AG04449 (cell line): ENCODE results near the gene VAPB.

ENCODE experiments used
- CTCF ChIA-PET: fragments of 350-600 bp; formaldehyde crosslinking; extraction: SDS; loops from one replicate; lab custom pipeline; 2021; ENCODE audit warnings: antibody characterized with exemption; lab: Yijun Ruan, JAX
- POLR2A ChIA-PET: fragments of 400-600, 350-600 bp; formaldehyde crosslinking; extraction: SDS; loops from one replicate; lab custom pipeline; 2020; ENCODE audit warnings: antibody characterized with exemption, inconsistent platforms; lab: Yijun Ruan, JAX
- DNase-seq: peaks from one replicate; pipeline ENCODE4 v3.0.0-alpha.2; 2010; ENCODE audit warnings: low read depth, low spot score
- H3K4me3 ChIP-seq: 2 replicates; pipeline ENCODE4 v1.5.1; 2011; ENCODE audit warnings: low read depth, mild to moderate bottlenecking, control low read depth, low read length
- CTCF ChIP-seq: IDR thresholded peaks from one replicate; pipeline ENCODE4 v1.5.1; 2011; ENCODE audit warnings: mild to moderate bottlenecking, moderate library complexity, low read length, control low read depth, inconsistent platforms; ENCODE audit not compliant: insufficient read depth; ENCODE audit errors: missing control alignments

The VAPB gene

DNA sequence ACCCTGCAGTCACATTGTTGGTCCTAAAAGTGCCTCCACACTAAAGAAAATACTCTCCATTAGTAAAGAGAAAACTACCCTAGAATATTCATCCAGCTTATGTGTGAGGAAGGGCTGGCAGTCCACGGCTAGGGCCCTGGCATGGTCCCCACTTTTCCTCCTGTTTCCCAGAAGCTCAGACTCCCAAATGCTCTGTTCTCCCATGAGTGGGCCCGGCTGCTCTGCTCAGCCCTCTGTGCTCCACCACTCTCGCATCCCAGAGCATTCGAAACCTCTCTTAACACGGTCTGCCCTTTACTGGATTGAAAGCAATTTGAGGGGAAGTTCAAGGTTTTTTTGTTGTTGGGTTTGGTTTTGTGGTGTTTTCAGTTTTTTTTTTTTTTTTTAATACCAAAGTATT, 64.4 kb downstream of the VAPB start:
- no peak overlapping the region for H3K4me3 ChIP-seq
- ChIA-PET POLR2A (no interaction called here), CTCF (interaction anchor here (1.1 kb wide), 1 partner anchor 198 kb away, joined by 3 read pairs; the partner anchor contains the start of gene STX16)
- no peak for TF ChIP-seq CTCF
- no peak for DNase-seq

DNA sequence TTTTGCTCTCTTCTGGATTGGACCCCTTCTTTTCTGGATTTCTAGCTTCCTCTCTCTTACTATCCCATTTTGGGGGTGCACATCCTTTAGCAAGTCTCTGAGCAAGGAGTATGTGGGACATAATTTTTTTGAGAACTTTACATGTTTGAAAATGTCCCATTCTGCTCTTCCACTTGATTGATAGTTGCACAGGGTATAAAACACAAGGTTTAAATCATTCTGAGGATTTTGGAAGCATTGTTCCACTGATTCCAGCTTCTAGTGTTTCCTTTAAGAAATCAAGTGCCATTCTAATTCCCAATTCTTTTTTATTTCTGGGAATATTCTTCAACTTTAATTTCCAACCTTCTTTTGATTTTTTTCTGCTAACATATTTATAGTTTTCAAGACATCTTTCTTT, 65.4 kb downstream of the VAPB start:
- CTCF ChIA-PET = no interaction called here

DNA sequence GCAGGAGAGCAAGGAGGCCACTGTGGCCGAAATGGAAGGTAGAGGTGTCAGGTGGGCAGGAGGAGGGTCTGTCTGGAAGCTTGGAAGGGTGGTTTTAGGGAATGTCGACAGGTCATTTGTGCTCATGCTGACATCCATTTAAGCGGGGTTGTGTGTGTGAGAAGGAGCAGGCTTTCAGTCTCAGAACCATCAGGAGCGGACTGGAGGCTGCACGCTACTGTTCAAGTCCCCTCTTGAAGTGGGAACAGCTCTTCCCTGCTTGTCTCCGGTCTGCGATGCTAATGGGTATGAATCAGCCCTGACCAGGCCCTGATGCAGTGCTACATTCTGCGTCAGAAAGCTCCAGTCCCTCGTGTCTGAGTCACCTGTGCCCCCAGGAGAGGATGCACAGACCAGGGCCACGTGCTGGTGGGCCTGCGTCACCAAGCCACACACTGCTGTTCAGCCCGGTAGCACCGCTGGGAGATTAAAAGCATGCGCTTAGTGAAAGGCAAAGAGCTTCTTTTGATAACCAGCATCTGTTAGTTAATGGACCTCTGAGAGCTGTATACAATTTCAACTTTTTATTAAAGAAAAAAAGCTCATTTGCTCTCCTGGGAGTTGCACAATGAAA, 68.2 kb downstream of the VAPB start:
- peak; percentile 53 for DNase-seq
- no peak overlapping the region for H3K4me3 ChIP-seq
- no peak for TF ChIP-seq CTCF
- ChIA-PET POLR2A (interaction anchor here (1.2 to 1.9 kb wide), 2 partner anchors 68 to 194 kb away, joined by 3 to 6 read pairs; partner anchors contain the start of genes STX16 and VAPB), CTCF (interaction anchor here (1.1 to 1.6 kb wide), 3 partner anchors 9 to 220 kb away, joined by 4 to 13 read pairs (median 5); no protein-coding TSS in a partner anchor)

More for the DNA sequence above, 65.4 kb downstream of the VAPB start:
- POLR2A ChIA-PET = no interaction called here
- TF ChIP-seq CTCF = no peak
- H3K4me3 ChIP-seq = no peak overlapping the region
- no peak for DNase-seq

DNA sequence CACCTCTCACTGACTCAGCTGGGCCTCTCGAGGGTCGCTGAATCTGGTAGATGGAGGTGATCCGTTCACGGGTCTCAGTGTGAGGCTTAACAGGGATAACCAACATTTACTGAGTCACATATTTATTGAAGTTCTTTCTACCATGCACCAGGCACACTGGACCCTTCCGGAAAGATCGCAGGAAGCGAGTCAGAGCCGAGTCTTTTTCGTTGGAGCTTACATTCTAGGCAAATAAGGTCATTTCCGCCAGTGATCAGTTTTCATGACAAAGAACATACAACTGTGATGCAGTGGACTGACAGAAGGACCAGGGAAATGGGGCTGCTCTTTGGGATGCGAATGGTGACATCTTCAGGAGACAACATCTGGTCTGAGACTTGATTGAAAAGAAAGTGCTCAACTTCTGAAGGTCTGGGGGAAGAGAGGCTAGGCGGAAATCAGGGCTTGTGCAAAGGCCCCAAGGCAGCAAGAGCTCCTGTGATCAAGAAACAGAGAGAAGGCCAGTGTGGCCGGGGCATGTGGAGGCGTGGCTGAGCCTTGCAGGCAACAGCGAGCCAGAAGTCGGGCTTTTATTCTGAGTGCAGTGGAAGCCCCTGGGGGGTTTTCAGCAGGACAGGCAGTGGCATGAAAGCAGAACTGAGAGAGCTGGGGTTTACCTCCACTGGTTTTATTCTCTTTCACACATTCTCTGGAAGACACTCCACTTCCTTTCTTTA, 69.5 kb downstream of the VAPB start:
- no peak overlapping the region for H3K4me3 ChIP-seq
- CTCF ChIA-PET = interaction anchor here (1.1 to 2.0 kb wide), 3 partner anchors 10 to 23 kb away, joined by 4 to 13 read pairs (median 12); no protein-coding TSS in a partner anchor
- no peak for TF ChIP-seq CTCF
- POLR2A ChIA-PET = interaction anchor here (1.2 to 1.9 kb wide), 2 partner anchors 70 to 193 kb away, joined by 3 to 6 read pairs; partner anchors contain the start of genes STX16 and VAPB
- DNase-seq = no peak

- no peak for TF ChIP-seq CTCF
- POLR2A ChIA-PET = no interaction called here
- CTCF ChIA-PET = interaction anchor here (2.0 kb wide), 1 partner anchor 11 kb away, joined by 12 read pairs; no protein-coding TSS in a partner anchor
- no peak overlapping the region for H3K4me3 ChIP-seq
- DNase-seq = no peak
These were observed 70.2 kb downstream of the VAPB start for GRCh38 chr20:58459058-58459750.
